Caki2 (cell line): ENCODE results near the gene SLC4A8. TPM values are rescaled to one million over a fixed set of nuclear protein-coding genes. Genes with fewer than 3 reads are reported as not detected.

Experiments used
- DNase-seq: peaks from one replicate; pipeline ENCODE4 v3.0.0-alpha.2; 2015; ENCODE audit warnings: low read depth
- in situ Hi-C: cut with HindIII; loops from 2 replicates; pipeline ENCODE4 v1.10.0; 2016; ENCODE audit warnings: low sequenced_read_pairs, low pct_unique_long_range_greater_than_20kb, mixed read lengths
- total RNA-seq: library from RNA; depleted of rRNA; stranded (reverse); fragments of >200 nt; shearing (Covaris generic); gene quantifications from 2 replicates; pipeline ENCODE4 v1.2.3, GENCODE V29; 2014; ENCODE audit warnings: low replicate concordance; rRNA removed

SLC4A8 gene
- total RNA-seq, 1 experiment from 2014 or later: 8.0 TPM

DNA sequence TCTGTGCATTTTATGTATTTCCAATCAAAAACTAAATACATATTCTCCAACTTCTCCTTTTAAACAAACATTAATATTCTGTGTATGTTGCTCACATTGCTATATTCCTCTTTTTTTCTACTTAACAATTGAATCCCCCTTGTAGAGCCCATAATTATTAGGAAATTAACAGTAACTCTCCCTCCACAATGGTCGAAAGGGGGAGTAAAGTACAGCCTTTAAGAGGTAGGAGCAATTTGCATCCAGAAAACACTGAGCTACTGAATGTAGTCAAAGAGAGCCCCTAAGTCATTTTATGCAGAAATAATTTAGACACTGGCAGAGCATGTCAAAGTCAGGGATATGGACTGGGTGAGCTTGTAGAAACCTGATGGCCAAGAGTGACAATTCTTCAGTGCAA, 109.2 kb downstream of the SLC4A8 start:
- DNase-seq: no peak
- in situ Hi-C loops: no loop called here

GRCh38 chr12:51534216-51535074, 109.8 kb downstream of the SLC4A8 start:
- DNase-seq: no peak
- in situ Hi-C loops: no loop called here

- DNase-seq: no peak
- in situ Hi-C loops: no loop called here
These were observed 111.5 kb downstream of the SLC4A8 start for GRCh38 chr12:51536159-51536558.

GRCh38 chr12:51538149-51538548, 113.5 kb downstream of the SLC4A8 start:
- DNase-seq: no peak
- in situ Hi-C loops: no loop called here

DNA sequence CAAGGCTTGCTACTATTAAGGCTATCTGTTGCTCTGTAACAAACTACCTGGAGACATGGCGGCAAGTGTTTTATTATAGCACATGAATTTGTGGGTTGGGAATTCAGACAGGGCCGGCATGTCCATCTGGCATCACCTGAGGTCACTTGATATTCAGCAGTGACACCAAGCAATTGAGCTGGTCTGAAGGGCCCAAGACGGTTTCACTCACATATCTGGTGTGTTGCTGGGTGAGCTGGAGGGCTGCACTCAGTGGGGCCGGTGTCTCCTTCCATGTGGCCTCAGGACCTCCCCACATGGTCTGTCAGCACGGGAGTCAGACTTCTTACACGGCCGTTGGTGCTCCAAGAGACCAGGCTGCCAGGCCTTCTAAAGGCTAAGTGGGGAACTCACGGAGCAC, 114.0 kb downstream of the SLC4A8 start:
- DNase-seq: no peak
- in situ Hi-C loops: no loop called here

DNA sequence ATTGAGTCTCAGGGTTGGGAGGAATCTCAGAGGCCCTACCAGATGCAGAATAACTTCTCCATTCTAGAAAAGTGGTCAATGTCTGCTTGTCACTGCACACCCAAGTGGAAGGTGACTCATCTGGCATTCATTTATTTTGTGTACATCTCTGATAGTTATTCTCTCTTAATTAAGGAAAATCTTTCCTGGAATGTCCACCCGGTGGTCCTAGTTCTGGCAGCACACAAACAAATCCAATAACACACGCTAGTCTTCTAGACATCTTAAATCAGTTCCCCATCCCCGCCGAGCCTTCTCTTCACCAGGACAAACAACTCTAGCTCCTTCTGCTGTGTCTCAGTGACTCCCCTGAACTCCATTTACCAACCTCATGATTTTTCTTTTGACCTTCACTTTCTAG, 116.4 kb downstream of the SLC4A8 start:
- in situ Hi-C loops: no loop called here

DNA sequence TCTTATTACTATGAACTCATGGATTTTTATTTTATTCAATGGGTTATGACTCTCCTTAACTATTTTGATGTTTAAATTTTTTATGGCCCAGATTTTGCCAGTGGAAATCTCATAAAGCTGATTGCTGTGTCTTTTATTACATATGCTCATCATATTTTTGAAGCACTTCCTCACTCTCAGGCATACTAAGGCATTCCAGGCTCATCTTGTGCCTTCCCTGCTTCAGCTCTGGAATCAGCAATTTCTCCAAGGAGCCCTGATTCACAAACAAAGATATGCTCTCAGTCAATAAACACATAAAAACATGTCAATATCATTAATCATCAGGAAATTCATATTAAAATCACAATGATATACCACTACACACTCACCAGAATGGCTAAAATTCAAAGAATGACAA, 121.5 kb downstream of the SLC4A8 start:
- in situ Hi-C loops: no loop called here
- DNase-seq: no peak

More for the DNA sequence above, 116.4 kb downstream of the SLC4A8 start:
- no peak for DNase-seq

GRCh38 chr12:51547606-51548005, 123.0 kb downstream of the SLC4A8 start:
- DNase-seq: no peak
- in situ Hi-C loops: no loop called here

DNA sequence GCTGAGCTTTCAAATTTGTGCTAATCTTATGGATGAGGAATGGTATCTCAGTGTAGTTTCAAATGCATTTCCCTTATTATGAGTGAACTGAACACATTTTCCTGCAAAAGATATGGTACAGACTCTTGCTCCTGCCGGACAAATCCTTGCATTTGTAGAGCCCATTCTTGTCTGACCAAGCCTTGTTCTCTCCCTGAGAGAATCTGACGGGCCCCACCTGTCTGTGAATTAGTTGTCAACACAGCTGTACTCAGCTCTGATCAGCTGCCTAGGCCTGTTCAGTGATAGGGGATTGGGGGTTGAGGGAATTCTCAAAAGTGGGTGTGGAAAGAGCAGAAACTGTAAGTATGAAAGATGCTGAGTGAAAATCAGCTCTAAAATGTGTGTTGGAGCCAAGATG, 123.6 kb downstream of the SLC4A8 start:
- DNase-seq: no peak
- in situ Hi-C loops: no loop called here

DNA sequence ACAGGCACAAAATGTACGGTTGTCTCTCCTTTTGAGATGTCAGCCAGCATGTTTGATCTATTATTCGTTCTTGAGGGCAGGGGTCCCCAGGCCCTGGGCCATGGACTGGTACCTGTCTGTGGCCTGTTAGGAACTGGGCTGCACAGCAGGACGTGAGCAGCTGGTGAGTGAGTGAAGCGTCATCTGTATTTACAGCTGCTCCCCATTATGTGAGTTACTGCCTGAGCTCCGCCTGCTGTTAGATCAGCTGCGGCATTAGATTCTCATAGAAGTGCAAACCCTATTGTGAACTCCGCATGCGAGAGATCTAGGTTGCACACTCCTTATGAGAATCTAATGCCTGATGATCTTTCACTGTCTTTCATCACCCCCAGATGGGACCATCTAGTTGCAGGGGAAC, 125.0 kb downstream of the SLC4A8 start:
- no peak for DNase-seq
- in situ Hi-C loops: no loop called here

Other genes starting within 250 kb of the SLC4A8 start
- gene POU6F1, start 206.8 kb upstream of the SLC4A8 start, total RNA-seq: 1.6 and 4.4 TPM in 2 replicates
- gene DAZAP2, start 186.0 kb upstream of the SLC4A8 start, total RNA-seq: 233 and 309 TPM in 2 replicates
- 0.43 and 2.0 TPM in 2 replicates for gene SMAGP, start 154.4 kb upstream of the SLC4A8 start, total RNA-seq
- not detected in 2 replicates for gene BIN2, start 100.7 kb upstream of the SLC4A8 start, total RNA-seq
- not detected in 2 replicates for gene CELA1, start 78.2 kb upstream of the SLC4A8 start, total RNA-seq
- gene GALNT6, start 33.4 kb upstream of the SLC4A8 start, total RNA-seq: not detected in 2 replicates
- 0.30 TPM in 1 of 2 replicates, not detected in the other for gene SCN8A, start 166.4 kb downstream of the SLC4A8 start, total RNA-seq